Fibroblast of mammary gland (primary cell): ENCODE results near the gene DCLK1.

Experiments used
- DNase-seq: peaks from one replicate; pipeline ENCODE4 v3.0.0-alpha.2; 2010; ENCODE audit warnings: low read depth
- H3K4me3 ChIP-seq: 2 replicates; pipeline ENCODE4 v1.5.1; 2011; ENCODE audit warnings: low read depth, mild to moderate bottlenecking, low read length, moderate library complexity; ENCODE audit not compliant: control insufficient read depth
- TF ChIP-seq, protein P1 (sequence below): conservative IDR thresholded peaks from 2 replicates; pipeline ENCODE4 v1.5.1; 2011; ENCODE audit warnings: low read depth, low read length, inconsistent platforms; ENCODE audit not compliant: control insufficient read depth, insufficient read depth

DCLK1 gene

DNA sequence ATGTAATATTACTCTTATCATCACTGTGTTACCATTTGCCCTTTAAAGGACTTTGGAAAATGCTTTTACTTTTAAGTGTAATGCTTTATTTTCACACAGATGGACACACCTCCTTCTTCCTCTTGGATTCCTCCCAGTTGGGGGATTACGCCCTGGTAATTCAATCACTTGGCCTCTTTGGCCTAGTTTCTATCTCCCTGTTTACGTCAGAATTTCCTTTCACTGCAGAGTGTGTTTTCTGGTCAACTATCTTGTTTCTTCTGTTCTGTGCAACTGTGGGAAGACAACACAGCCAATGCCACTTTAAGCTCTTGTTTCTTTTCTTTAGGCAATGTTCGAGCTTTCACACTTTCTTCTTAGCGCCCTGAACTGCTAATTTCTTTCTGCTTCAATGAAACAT, 397.4 kb downstream of the DCLK1 start:
- DNase-seq, result peak; percentile 73
- no peak overlapping the region for H3K4me3 ChIP-seq
- TF ChIP-seq, protein P1, sequence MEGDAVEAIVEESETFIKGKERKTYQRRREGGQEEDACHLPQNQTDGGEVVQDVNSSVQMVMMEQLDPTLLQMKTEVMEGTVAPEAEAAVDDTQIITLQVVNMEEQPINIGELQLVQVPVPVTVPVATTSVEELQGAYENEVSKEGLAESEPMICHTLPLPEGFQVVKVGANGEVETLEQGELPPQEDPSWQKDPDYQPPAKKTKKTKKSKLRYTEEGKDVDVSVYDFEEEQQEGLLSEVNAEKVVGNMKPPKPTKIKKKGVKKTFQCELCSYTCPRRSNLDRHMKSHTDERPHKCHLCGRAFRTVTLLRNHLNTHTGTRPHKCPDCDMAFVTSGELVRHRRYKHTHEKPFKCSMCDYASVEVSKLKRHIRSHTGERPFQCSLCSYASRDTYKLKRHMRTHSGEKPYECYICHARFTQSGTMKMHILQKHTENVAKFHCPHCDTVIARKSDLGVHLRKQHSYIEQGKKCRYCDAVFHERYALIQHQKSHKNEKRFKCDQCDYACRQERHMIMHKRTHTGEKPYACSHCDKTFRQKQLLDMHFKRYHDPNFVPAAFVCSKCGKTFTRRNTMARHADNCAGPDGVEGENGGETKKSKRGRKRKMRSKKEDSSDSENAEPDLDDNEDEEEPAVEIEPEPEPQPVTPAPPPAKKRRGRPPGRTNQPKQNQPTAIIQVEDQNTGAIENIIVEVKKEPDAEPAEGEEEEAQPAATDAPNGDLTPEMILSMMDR, result no peak

DNA sequence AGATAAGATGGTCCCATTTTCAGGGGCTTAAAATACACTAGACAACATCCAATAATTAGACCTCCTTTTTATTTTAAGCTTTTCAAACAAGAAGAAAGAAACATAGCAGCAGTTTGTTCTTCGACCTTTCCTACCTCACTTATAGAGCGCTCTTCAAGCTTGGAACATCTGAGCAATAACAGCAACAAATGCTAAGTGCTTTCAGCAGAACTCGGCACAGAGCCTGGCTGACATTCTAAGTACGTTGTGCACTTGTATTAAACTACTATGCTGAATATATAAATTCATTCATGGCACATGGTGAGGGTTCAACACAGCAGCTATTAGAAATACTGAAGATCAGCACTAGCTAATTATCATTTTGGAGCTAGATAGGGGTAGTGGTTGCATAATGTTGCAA, 398.6 kb downstream of the DCLK1 start:
- DNase-seq, result no peak
- H3K4me3 ChIP-seq, result no peak overlapping the region
- TF ChIP-seq, protein P1, result no peak

DNA sequence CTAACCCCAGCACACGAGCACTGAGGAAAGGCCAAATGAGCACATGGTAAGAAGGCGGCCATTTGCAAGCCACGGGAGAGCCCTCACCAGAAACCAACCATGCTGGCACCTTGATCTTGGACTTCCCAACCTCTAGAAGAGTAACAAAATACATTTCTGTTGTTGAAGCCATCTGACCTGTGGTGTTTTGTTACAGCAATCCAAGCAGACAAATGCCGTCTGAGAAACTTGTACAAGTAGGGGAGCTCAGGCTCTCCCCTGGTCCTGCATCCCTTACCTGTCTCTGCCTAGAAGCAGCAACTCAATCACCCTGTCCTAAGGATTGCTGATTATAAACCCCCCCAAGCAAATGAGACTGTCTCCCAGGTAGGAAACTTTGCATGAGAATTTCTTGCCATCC, 399.7 kb downstream of the DCLK1 start:
- no peak overlapping the region for H3K4me3 ChIP-seq
- DNase-seq, result no peak
- TF ChIP-seq, protein P1, result no peak

DNA sequence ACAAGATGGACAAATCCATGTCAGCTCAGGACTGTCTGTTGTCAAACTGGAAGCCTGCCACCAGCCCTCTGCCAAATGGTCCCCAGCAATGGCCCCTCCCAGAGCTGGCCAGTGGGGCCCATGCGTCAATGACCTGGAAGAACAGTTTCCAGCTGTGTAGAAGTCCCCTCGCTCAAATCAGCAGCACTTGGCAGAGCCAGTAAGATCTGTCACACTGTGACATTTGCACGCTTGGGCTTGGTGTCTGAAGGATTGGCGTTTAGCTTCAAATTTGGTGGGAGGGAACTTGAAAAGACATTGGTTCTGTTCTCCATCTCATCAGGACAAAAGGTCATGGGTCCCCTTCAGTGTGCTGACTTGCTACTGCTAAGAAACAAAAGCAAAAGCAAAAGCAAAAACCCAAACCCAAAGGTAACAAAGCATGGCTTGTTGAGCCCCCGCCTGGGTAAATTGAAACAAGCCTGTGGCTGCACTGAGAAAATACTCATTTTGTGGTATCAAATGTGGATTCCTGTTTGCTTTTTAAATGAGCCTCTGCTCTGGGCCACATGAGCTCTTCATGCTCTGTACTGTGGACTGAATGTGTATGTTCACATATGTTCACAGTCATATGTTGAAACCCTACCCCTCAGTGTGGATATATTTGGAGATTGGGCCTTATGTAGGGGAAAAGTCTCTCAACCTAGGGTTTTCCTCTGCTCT, 401.1 kb downstream of the DCLK1 start:
- no peak for DNase-seq
- TF ChIP-seq, protein P1, result no peak
- no peak overlapping the region for H3K4me3 ChIP-seq

DNA sequence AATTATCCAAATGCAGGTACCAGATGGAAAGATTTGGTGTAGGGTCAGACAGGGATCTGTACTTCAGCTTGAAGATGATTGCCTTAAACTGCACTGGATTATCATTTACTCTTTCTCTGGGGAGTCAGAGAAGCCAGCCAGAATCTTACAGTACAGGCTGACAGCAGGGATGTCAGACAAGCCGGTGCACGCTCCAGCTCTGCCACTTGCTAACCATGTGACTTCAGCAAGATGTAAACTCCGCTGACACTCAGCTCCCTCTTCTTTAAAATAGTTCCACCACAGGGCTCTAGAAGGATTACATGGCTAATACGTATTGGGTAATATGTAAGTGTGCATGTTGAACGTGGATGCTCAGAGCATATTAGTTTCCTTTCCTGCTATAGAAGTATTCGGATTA, 403.3 kb downstream of the DCLK1 start:
- TF ChIP-seq, protein P1, result no peak
- DNase-seq, result no peak
- no peak overlapping the region for H3K4me3 ChIP-seq

DNA sequence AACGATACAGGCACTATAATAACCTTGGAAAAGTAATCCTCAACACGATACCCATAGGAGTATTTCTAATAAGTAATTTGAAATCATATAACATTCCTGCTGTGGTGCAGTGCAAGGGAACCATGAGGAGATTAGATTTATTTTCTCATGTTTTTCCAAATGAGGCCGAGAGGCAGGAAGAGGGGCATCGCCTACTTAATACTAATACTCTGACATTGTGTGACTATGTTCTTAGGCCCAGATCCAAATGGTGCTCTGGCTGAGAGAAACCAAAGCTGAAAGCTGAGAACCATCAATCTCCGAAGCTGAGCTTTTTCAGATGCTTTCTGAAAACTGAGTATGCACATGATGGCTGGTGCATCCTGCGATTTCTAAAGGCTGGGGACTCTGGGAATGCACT, 406.7 kb downstream of the DCLK1 start:
- TF ChIP-seq, protein P1, result no peak
- H3K4me3 ChIP-seq, result no peak overlapping the region
- DNase-seq, result peak; percentile 54

DNA sequence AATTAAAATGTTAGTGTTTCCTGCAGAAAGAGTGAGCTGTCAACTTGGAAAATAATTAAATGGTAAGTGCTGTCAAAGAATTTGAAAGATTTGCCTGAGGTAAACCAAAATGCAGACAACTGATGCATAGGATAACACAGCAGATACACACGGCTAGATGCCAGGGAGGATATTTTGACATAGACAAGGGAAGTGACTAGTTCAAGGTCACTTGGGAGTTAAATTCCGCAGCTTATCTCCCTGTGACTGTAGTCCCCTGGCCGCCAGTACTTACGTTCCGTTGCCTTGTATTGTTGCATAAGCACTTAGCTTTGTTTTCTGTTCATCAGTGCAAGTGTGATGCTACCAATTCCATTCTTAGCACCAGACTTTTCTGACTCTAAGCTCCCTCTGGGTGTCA, 407.4 kb downstream of the DCLK1 start:
- DNase-seq, result peak; percentile 70
- TF ChIP-seq, protein P1, result no peak
- H3K4me3 ChIP-seq, result no peak overlapping the region
